SK-N-SH (cell line): ENCODE measurements around the gene KIAA0040. TPM values are rescaled to one million over a fixed set of nuclear protein-coding genes. Genes with fewer than 3 reads are reported as not detected.

Experiments
- CTCF ChIA-PET: fragments of 300-600, 350-600 bp; formaldehyde crosslinking; extraction: SDS; loops from one replicate; lab custom pipeline; 2021; lab: Yijun Ruan, JAX
- POLR2A ChIA-PET: fragments of 350-600 bp; sonication (Branson Sonifier 250); formaldehyde crosslinking; extraction: SDS; loops from one replicate; lab custom pipeline; 2020; ENCODE audit warnings: antibody characterized with exemption, inconsistent platforms; lab: Yijun Ruan, JAX
- DNase-seq: peaks from one replicate; pipeline ENCODE4 v3.0.0; 2012
- H2AFZ ChIP-seq: fragments of 200-600 bp; sonication (generic); 2 replicates; pipeline ENCODE4 v1.8.1; 2016; ENCODE audit warnings: antibody characterized with exemption, mild to moderate bottlenecking, low read depth
- H3F3A ChIP-seq: fragments of 200-600 bp; sonication (generic); replicated peaks from 2 replicates; pipeline ENCODE3; 2016; ENCODE audit warnings: antibody characterized with exemption, mild to moderate bottlenecking; ENCODE audit not compliant: insufficient read depth
- H3K27ac ChIP-seq, 2 experiments: fragments of 200-500 bp in 1 of 2; fragments of 200-600 bp in 1 of 2; sonication (Bioruptor generic) in 1 of 2; sonication (generic), shearing (Covaris generic) in 1 of 2; 2 replicates each; pipeline versions ENCODE4 v1.5.1 to v1.6.1; 2014 to 2016; ENCODE audit warnings: low read depth in 2 of 2, inconsistent platforms in 1 of 2, low read length in 1 of 2, mild to moderate bottlenecking in 1 of 2, mixed read lengths in 1 of 2
- H3K27me3 ChIP-seq: fragments of 200-600 bp; sonication (generic), shearing (Covaris generic); 2 replicates; pipeline ENCODE4 v1.6.1; 2016; ENCODE audit warnings: mixed run types; ENCODE audit not compliant: insufficient read depth
- H3K36me3 ChIP-seq, 2 experiments: fragments of 200-500 bp in 1 of 2; fragments of 200-600 bp in 1 of 2; sonication (Bioruptor generic) in 1 of 2; sonication (generic) in 1 of 2; replicated peaks in 1 of 2; 2 replicates each; pipeline versions ENCODE3 to v1.5.1; 2014 to 2016; ENCODE audit warnings: low read length in 1 of 2, mild to moderate bottlenecking in 1 of 2; ENCODE audit not compliant: insufficient read depth in 2 of 2, control insufficient read depth in 1 of 2
- H3K4me1 ChIP-seq, 2 experiments: fragments of 200-500 bp in 1 of 2; fragments of 200-600 bp in 1 of 2; sonication (Bioruptor generic) in 1 of 2; sonication (generic), shearing (Covaris generic) in 1 of 2; 2 replicates each; pipeline versions ENCODE4 v1.5.1 to v1.6.1; 2014 to 2016; ENCODE audit warnings: low read depth in 1 of 2, low read length in 1 of 2, mixed run types in 1 of 2; ENCODE audit not compliant: insufficient read depth in 2 of 2, control insufficient read depth in 1 of 2
- H3K4me2 ChIP-seq: fragments of 200-600 bp; sonication (generic), shearing (Covaris generic); 2 replicates; pipeline ENCODE4 v1.6.1; 2017; ENCODE audit warnings: mixed run types
- H3K4me3 ChIP-seq, 2 experiments: fragments of 200-500 bp in 1 of 2; fragments of 200-600 bp in 1 of 2; sonication (Bioruptor generic) in 1 of 2; sonication (generic), shearing (Covaris generic) in 1 of 2; 2 replicates each; pipeline versions ENCODE4 v1.5.1 to v1.8.1; 2014 to 2016; ENCODE audit warnings: low read depth in 2 of 2, inconsistent platforms in 1 of 2, low read length in 1 of 2, mild to moderate bottlenecking in 1 of 2, mixed read lengths in 1 of 2, moderate library complexity in 1 of 2
- H3K79me2 ChIP-seq: fragments of 200-600 bp; sonication (generic); 2 replicates; pipeline ENCODE4 v1.8.1; 2017; ENCODE audit warnings: mild to moderate bottlenecking; ENCODE audit not compliant: insufficient read depth
- H3K9ac ChIP-seq: fragments of 200-600 bp; sonication (generic); 2 replicates; pipeline ENCODE4 v1.6.1; 2017; ENCODE audit warnings: mixed run types
- H3K9me2 ChIP-seq: fragments of 200-600 bp; sonication (generic); 2 replicates; pipeline ENCODE4 v1.6.1; 2017; ENCODE audit warnings: mixed run types
- H3K9me3 ChIP-seq: fragments of 200-600 bp; sonication (generic); 2 replicates; pipeline ENCODE4 v1.6.1; 2017; ENCODE audit warnings: mixed run types, mild to moderate bottlenecking, moderate library complexity
- H4K20me1 ChIP-seq: fragments of 200-600 bp; sonication (generic); 2 replicates; pipeline ENCODE4 v1.6.1; 2017; ENCODE audit warnings: mild to moderate bottlenecking, mixed run types; ENCODE audit not compliant: insufficient read depth
- CHD2 ChIP-seq: fragments of 150-350 bp; IDR thresholded peaks from 2 replicates; pipeline ENCODE4 v1.6.1; 2018; ENCODE audit warnings: low read length; ENCODE audit not compliant: partially characterized antibody
- FOSL2 ChIP-seq: IDR thresholded peaks from 2 replicates; pipeline ENCODE4 v1.4.0; 2012; ENCODE audit warnings: low read depth, mild to moderate bottlenecking, moderate library complexity, borderline replicate concordance
- MEF2A ChIP-seq: IDR thresholded peaks from 2 replicates; pipeline ENCODE4 v1.4.0; 2012; ENCODE audit warnings: low read depth, borderline replicate concordance
- MXI1 ChIP-seq: IDR thresholded peaks from 2 replicates; pipeline ENCODE4 v1.6.1; 2012; ENCODE audit warnings: mild to moderate bottlenecking, low read depth, low read length, improper control_type of control experiment
- RCOR1 ChIP-seq: fragments of 150-350 bp; IDR thresholded peaks from 2 replicates; pipeline ENCODE4 v1.6.1; 2017; ENCODE audit warnings: antibody characterized with exemption, low read length
- WGBS: methylation state at CpG from one replicate; pipeline ENCODE4 v1.1.6; 2017; ENCODE audit warnings: low lambda C conversion rate; 5-methylcytosine and 5-hydroxymethylcytosine counted together
- polyA plus RNA-seq, 3 experiments: library from polyadenylated mRNA; depleted of rRNA; stranded (reverse); fragments of >200 nt; gene quantifications; 2 replicates each; pipeline ENCODE4 v1.2.3, GENCODE V29; 2012
- TF ChIP-seq, protein P1 (sequence below): IDR thresholded peaks from 2 replicates; pipeline ENCODE4 v1.4.0; 2012; ENCODE audit warnings: low read depth
- TF ChIP-seq, protein P2 (sequence below): IDR thresholded peaks from 2 replicates; pipeline ENCODE4 v1.6.1; 2012; ENCODE audit warnings: mild to moderate bottlenecking, low read depth, low read length, moderate library complexity

The KIAA0040 gene
- polyA plus RNA-seq, 1 of the 3 experiments (the other 2 are of a cell fraction): 0.08 TPM

DNA sequence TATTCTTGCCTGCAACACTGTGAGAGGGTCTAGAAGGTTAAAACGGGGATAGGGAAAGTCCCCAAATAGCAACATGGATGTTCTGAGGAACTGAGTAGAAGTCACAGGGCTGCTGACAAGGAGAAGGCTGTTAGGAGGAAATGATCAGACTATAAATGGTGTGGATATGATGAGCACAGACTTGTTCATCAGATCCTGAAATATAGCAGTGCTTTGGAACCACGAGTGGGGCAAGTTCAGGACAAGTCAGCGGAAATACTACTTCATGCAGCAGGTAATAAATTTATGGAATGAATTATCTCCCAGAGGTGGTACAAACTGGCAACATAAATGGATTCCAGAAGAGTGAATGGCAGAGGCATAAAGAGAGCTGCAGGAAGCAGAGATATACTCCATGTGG is 3.2 kb upstream of the KIAA0040 start:
- no peaks in the 10 kb centered on the region for H3K9me3 ChIP-seq
- TF ChIP-seq RCOR1 (no peak), CHD2 (no peak), MXI1 (no peak)
- TF ChIP-seq, protein P1, sequence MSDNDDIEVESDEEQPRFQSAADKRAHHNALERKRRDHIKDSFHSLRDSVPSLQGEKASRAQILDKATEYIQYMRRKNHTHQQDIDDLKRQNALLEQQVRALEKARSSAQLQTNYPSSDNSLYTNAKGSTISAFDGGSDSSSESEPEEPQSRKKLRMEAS: no peak
- TF ChIP-seq, all 33 proteins: peak for 0
- WGBS: 24% methylated on average over 3 of the region's 3 CpGs
- Histone ChIP-seq H3K4me3 (no peak overlapping the region), H3K9me2 (no peaks in the 10 kb centered on the region), H3K79me2 (no peaks in the 10 kb centered on the region), H3K27ac (no peak overlapping the region), H4K20me1 (no peaks in the 10 kb centered on the region), H3K4me1 (peaks cover 0 to 19% of the 10 kb centered on the region in 2 experiments; a peak in 1 of 4 replicates), H3K9ac (no peak overlapping the region), H3K4me2 (no peak overlapping the region), H3K27me3 (no peaks in the 10 kb centered on the region), H3K36me3 (no peaks in the 10 kb centered on the region), H3F3A (no peaks in the 10 kb centered on the region), H2AFZ (no peak overlapping the region)
- no peak for DNase-seq
- ChIA-PET POLR2A (no interaction called here), CTCF (interaction anchor here (0.9 to 1.7 kb wide), 3 partner anchors 8 to 44 kb away, joined by 4 to 6 read pairs (median 4); no protein-coding TSS in a partner anchor)

DNA sequence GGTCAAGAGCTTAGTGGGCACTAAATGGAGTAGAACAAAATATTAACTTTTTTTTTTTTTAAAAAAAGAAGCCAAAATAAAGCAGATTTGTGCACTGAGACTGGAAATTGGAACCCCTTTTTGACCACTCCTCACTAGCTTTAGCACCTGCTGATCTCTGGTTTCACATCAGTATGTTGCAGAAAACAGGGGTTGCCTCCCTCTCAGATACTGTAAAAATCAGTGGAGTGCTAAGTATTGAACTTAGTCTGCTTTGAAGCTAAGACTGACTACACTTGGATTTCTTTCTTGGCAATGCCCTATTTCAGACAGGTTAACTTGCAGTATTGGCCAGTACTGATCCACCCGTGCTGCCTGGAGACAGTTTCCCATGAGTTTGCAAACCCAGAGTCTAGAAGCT is 2.7 kb upstream of the KIAA0040 start:
- ChIA-PET CTCF (interaction anchor here (0.6 to 1.7 kb wide), 3 partner anchors 40 to 172 kb away, joined by 3 to 6 read pairs (median 4); partner anchors contain the start of gene MRPS14), POLR2A (no interaction called here)
- no peaks in the 10 kb centered on the region for H3K27me3 ChIP-seq
- H3K79me2 ChIP-seq: no peaks in the 10 kb centered on the region
- no peaks in the 10 kb centered on the region for H3K9me3 ChIP-seq
- no peak overlapping the region for H3K4me3 ChIP-seq
- H3K27ac ChIP-seq: no peak overlapping the region
- no peaks in the 10 kb centered on the region for H4K20me1 ChIP-seq
- no peak overlapping the region for H3K9ac ChIP-seq
- no peaks in the 10 kb centered on the region for H3K36me3 ChIP-seq
- H3K9me2 ChIP-seq: no peaks in the 10 kb centered on the region
- TF ChIP-seq, protein P1: no peak
- no peak for TF ChIP-seq FOSL2
- H3K4me2 ChIP-seq: no peak overlapping the region
- H2AFZ ChIP-seq: no peak overlapping the region
- peaks cover 0 to 14% of the 10 kb centered on the region in 2 experiments; a peak in 1 of 4 replicates for H3K4me1 ChIP-seq
- 0% methylated on average over 1 of the region's 1 CpG for WGBS
- H3F3A ChIP-seq: no peaks in the 10 kb centered on the region
- no peak for DNase-seq

DNA sequence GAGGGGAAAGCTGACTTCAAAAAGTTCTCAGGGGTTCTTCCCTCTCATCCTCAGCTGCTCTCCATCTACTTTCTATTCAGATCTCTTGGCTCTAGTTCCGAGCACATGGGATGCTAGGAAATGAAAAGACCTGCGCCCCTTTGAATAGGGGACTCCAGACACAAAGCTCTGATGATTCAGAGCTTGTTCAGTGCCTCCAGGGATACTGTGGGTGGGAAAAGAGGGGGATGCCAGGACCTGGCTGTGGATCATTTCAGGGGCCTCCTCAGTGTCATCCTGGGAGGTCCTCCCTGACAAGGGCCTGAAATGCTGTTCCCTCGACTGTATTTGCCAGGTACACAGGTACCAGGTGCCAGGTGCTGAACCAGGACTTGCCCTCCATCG is 943 bp upstream of the KIAA0040 start:
- Histone ChIP-seq H3K9me2 (no peaks in the 10 kb centered on the region), H3K4me2 (peak overlapping the region; percentile 62; the same call in 1 of the 2 replicates), H3K79me2 (no peaks in the 10 kb centered on the region), H3K36me3 (no peaks in the 10 kb centered on the region), H3K9me3 (no peaks in the 10 kb centered on the region), H4K20me1 (no peaks in the 10 kb centered on the region), H3K9ac (no peak overlapping the region), H3K4me1 (peaks cover 0 to 10% of the 10 kb centered on the region in 2 experiments; a peak in 1 of 4 replicates), H3K27me3 (no peaks in the 10 kb centered on the region), H3K27ac (no peak overlapping the region), H2AFZ (no peak overlapping the region), H3F3A (no peaks in the 10 kb centered on the region), H3K4me3 (no peak overlapping the region)
- no peak for TF ChIP-seq MEF2A
- TF ChIP-seq, protein P2, sequence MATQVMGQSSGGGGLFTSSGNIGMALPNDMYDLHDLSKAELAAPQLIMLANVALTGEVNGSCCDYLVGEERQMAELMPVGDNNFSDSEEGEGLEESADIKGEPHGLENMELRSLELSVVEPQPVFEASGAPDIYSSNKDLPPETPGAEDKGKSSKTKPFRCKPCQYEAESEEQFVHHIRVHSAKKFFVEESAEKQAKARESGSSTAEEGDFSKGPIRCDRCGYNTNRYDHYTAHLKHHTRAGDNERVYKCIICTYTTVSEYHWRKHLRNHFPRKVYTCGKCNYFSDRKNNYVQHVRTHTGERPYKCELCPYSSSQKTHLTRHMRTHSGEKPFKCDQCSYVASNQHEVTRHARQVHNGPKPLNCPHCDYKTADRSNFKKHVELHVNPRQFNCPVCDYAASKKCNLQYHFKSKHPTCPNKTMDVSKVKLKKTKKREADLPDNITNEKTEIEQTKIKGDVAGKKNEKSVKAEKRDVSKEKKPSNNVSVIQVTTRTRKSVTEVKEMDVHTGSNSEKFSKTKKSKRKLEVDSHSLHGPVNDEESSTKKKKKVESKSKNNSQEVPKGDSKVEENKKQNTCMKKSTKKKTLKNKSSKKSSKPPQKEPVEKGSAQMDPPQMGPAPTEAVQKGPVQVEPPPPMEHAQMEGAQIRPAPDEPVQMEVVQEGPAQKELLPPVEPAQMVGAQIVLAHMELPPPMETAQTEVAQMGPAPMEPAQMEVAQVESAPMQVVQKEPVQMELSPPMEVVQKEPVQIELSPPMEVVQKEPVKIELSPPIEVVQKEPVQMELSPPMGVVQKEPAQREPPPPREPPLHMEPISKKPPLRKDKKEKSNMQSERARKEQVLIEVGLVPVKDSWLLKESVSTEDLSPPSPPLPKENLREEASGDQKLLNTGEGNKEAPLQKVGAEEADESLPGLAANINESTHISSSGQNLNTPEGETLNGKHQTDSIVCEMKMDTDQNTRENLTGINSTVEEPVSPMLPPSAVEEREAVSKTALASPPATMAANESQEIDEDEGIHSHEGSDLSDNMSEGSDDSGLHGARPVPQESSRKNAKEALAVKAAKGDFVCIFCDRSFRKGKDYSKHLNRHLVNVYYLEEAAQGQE: no peak
- POLR2A ChIA-PET: no interaction called here
- CTCF ChIA-PET: interaction anchor here (0.7 to 1.4 kb wide), 5 partner anchors 42 to 1506 kb away, joined by 3 to 4 read pairs (median 3); partner anchors contain the start of gene TNR
- WGBS: 59% methylated on average over 4 of the region's 4 CpGs
- peak; percentile 24 for DNase-seq
